Neuronal stem cell (in vitro differentiated cells): ENCODE results near the gene TPM4.

ENCODE experiments used
- DNase-seq: peaks from one replicate; pipeline ENCODE4 v3.0.0-alpha.2; 2013; ENCODE audit warnings: low spot score
- H2AFZ ChIP-seq: one replicate; pipeline ENCODE4 v1.6.1; 2013; ENCODE audit warnings: mild to moderate bottlenecking, low read length, inconsistent platforms
- H2AK5ac ChIP-seq: 2 replicates; pipeline ENCODE4 v1.6.1; 2013; ENCODE audit warnings: low read depth, mild to moderate bottlenecking, inconsistent platforms, low read length, moderate library complexity, mixed read lengths
- H2BK120ac ChIP-seq: 2 replicates; pipeline ENCODE4 v1.6.1; 2013; ENCODE audit warnings: low read depth, mild to moderate bottlenecking, inconsistent platforms, low read length, moderate library complexity, mixed read lengths
- H2BK12ac ChIP-seq: one replicate; pipeline ENCODE4 v1.6.1; 2013; ENCODE audit warnings: low read length, inconsistent platforms
- H2BK15ac ChIP-seq: 2 replicates; pipeline ENCODE4 v1.6.1; 2013; ENCODE audit warnings: mild to moderate bottlenecking, low read length, inconsistent platforms, mixed read lengths
- H2BK5ac ChIP-seq: one replicate; pipeline ENCODE4 v1.6.1; 2013; ENCODE audit warnings: inconsistent platforms, mild to moderate bottlenecking, low read length, moderate library complexity
- H3K14ac ChIP-seq: one replicate; pipeline ENCODE4 v1.6.1; 2013; ENCODE audit warnings: low read length, inconsistent platforms
- H3K18ac ChIP-seq: 2 replicates; pipeline ENCODE4 v1.6.1; 2013; ENCODE audit warnings: low read length, inconsistent platforms
- H3K23ac ChIP-seq: 2 replicates; pipeline ENCODE4 v1.6.1; 2013; ENCODE audit warnings: low read depth, mild to moderate bottlenecking, mixed read lengths, low read length, inconsistent platforms; ENCODE audit not compliant: poor library complexity
- H3K27ac ChIP-seq: replicated peaks from 3 replicates; pipeline ENCODE4 v1.5.1; 2013; ENCODE audit warnings: low read length, inconsistent platforms
- H3K27me3 ChIP-seq, 3 experiments: 2 replicates each; pipeline ENCODE4 v1.6.1; 2013; ENCODE audit warnings: low read length in 3 of 3, mild to moderate bottlenecking in 2 of 3, inconsistent platforms in 1 of 3, low read depth in 1 of 3, mixed read lengths in 1 of 3, moderate library complexity in 1 of 3; ENCODE audit not compliant: control insufficient read depth in 3 of 3, insufficient read depth in 3 of 3
- H3K36me3 ChIP-seq, 2 donors: replicated peaks in 1 of 2; 2 replicates each; pipeline ENCODE4 v1.6.1; 2013; ENCODE audit warnings: low read length in 2 of 2; ENCODE audit not compliant: control insufficient read depth in 2 of 2, insufficient read depth in 2 of 2
- H3K4ac ChIP-seq: 2 replicates; pipeline ENCODE4 v1.6.1; 2013; ENCODE audit warnings: inconsistent platforms, mild to moderate bottlenecking, low read length, moderate library complexity
- H3K4me1 ChIP-seq, 2 donors: 1 replicate in 1 of 2; 2 replicates in 1 of 2; pipeline ENCODE4 v1.6.1; 2013; ENCODE audit warnings: low read length in 2 of 2, low read depth in 1 of 2; ENCODE audit not compliant: control insufficient read depth in 2 of 2, insufficient read depth in 1 of 2
- H3K4me2 ChIP-seq: one replicate; pipeline ENCODE4 v1.6.1; 2013; ENCODE audit warnings: mild to moderate bottlenecking, low read length, inconsistent platforms; ENCODE audit not compliant: insufficient read depth, poor library complexity, severe bottlenecking
- H3K4me3 ChIP-seq, 2 donors: 2 replicates each; pipeline ENCODE4 v1.5.1; 2013; ENCODE audit warnings: low read length in 2 of 2, mild to moderate bottlenecking in 2 of 2, inconsistent platforms in 1 of 2, moderate library complexity in 1 of 2
- H3K79me1 ChIP-seq: one replicate; pipeline ENCODE4 v1.6.1; 2013; ENCODE audit warnings: low read depth, mild to moderate bottlenecking, inconsistent platforms, low read length, moderate library complexity
- H3K9ac ChIP-seq: one replicate; pipeline ENCODE4 v1.6.1; 2013; ENCODE audit warnings: mild to moderate bottlenecking, low read depth, low read length, inconsistent platforms; ENCODE audit not compliant: poor library complexity
- H3K9me3 ChIP-seq, 2 donors: replicated peaks in 1 of 2; 2 replicates each; pipeline versions ENCODE3 to v1.6.1; 2013; ENCODE audit warnings: low read length in 2 of 2, mild to moderate bottlenecking in 2 of 2, inconsistent platforms in 1 of 2, low read depth in 1 of 2, mixed read lengths in 1 of 2, moderate library complexity in 1 of 2; ENCODE audit not compliant: control insufficient read depth in 2 of 2, insufficient read depth in 1 of 2
- H4K8ac ChIP-seq: one replicate; pipeline ENCODE4 v1.6.1; 2013; ENCODE audit warnings: low read depth, mild to moderate bottlenecking, inconsistent platforms, low read length, moderate library complexity
- H4K91ac ChIP-seq: one replicate; pipeline ENCODE4 v1.6.1; 2013; ENCODE audit warnings: low read length, low read depth, mild to moderate bottlenecking, inconsistent platforms; ENCODE audit not compliant: poor library complexity
- WGBS, 2 donors: extraction: QIAGEN DNeasy Blood & Tissue Kit; methylation state at CpG; one replicate each; pipeline ENCODE4 v1.1.7; 2013; ENCODE audit warnings: missing lambda C conversion rate in 2 of 2, mixed read lengths in 1 of 2; ENCODE audit not compliant: insufficient read length in 2 of 2, insufficient replicate concordance in 1 of 2; ENCODE audit errors: extremely low coverage in 2 of 2; 5-methylcytosine and 5-hydroxymethylcytosine counted together

TPM4 gene

GRCh38 chr19:16068696-16069259, 7.5 kb upstream of the TPM4 start:
- H3K9ac ChIP-seq: no peak overlapping the region
- no CpG with 5 or more reads among the region's 10 CpGs for WGBS, 2 donors
- no peak overlapping the region for H3K18ac ChIP-seq
- H3K4me3 ChIP-seq: no peak overlapping the region
- H2BK12ac ChIP-seq: no peak overlapping the region
- no peak overlapping the region for H2AFZ ChIP-seq
- no peak for DNase-seq
- no peak overlapping the region for H3K23ac ChIP-seq
- H3K14ac ChIP-seq: no peak overlapping the region
- peaks cover 0 to 23% of the 10 kb centered on the region in 2 donors for H3K4me1 ChIP-seq
- no peak overlapping the region for H4K91ac ChIP-seq
- H3K27me3 ChIP-seq: no peaks in the 10 kb centered on the region
- no peaks in the 10 kb centered on the region for H3K9me3 ChIP-seq
- H3K27ac ChIP-seq: no peak overlapping the region
- H3K4ac ChIP-seq: no peak overlapping the region
- no peak overlapping the region for H2BK5ac ChIP-seq
- H3K79me1 ChIP-seq: no peaks in the 10 kb centered on the region
- no peak overlapping the region for H2AK5ac ChIP-seq
- no peak overlapping the region for H2BK120ac ChIP-seq
- no peaks in the 10 kb centered on the region for H3K36me3 ChIP-seq
- no peak overlapping the region for H3K4me2 ChIP-seq
- no peak overlapping the region for H2BK15ac ChIP-seq
- no peak overlapping the region for H4K8ac ChIP-seq

GRCh38 chr19:16069813-16070365, 6.4 kb upstream of the TPM4 start:
- H2BK120ac ChIP-seq: no peak overlapping the region
- H3K23ac ChIP-seq: no peak overlapping the region
- H3K9me3 ChIP-seq: no peaks in the 10 kb centered on the region
- no peak overlapping the region for H2AFZ ChIP-seq
- no peaks in the 10 kb centered on the region for H3K27me3 ChIP-seq
- H2BK12ac ChIP-seq: no peak overlapping the region
- WGBS, 2 donors: 100% methylated on average over 1 of the region's 10 CpGs; no CpG with 5 or more reads in 1 of the 2 donors
- no peaks in the 10 kb centered on the region for H3K36me3 ChIP-seq
- H3K4me1 ChIP-seq: peaks cover 0 to 29% of the 10 kb centered on the region in 2 donors
- no peak overlapping the region for H3K14ac ChIP-seq
- no peak overlapping the region for H3K27ac ChIP-seq
- no peak overlapping the region for H3K4ac ChIP-seq
- H2BK15ac ChIP-seq: no peak overlapping the region
- H3K4me3 ChIP-seq: no peak overlapping the region
- DNase-seq: no peak
- no peaks in the 10 kb centered on the region for H3K79me1 ChIP-seq
- peak overlapping the region; percentile 50 for H2AK5ac ChIP-seq
- peak overlapping the region; percentile 50 for H3K9ac ChIP-seq
- no peak overlapping the region for H4K91ac ChIP-seq
- H4K8ac ChIP-seq: no peak overlapping the region
- H3K4me2 ChIP-seq: no peak overlapping the region
- no peak overlapping the region for H2BK5ac ChIP-seq
- H3K18ac ChIP-seq: no peak overlapping the region

GRCh38 chr19:16070366-16070990, 5.8 kb upstream of the TPM4 start:
- Histone ChIP-seq H3K36me3 (no peaks in the 10 kb centered on the region), H2AK5ac (peak overlapping the region; percentile 49), H3K9me3 (no peaks in the 10 kb centered on the region), H3K14ac (no peak overlapping the region), H2BK120ac (no peak overlapping the region), H3K79me1 (no peaks in the 10 kb centered on the region), H2BK15ac (no peak overlapping the region), H3K9ac (no peak overlapping the region), H3K4me1 (peaks cover 0 to 26% of the 10 kb centered on the region in 2 donors), H3K23ac (no peak overlapping the region), H2BK5ac (no peak overlapping the region), H4K8ac (no peak overlapping the region), H3K4me2 (no peak overlapping the region), H3K4me3 (no peak overlapping the region), H2AFZ (no peak overlapping the region), H3K4ac (no peak overlapping the region), H3K18ac (no peak overlapping the region), H2BK12ac (no peak overlapping the region), H3K27me3 (no peaks in the 10 kb centered on the region), H4K91ac (no peak overlapping the region), H3K27ac (no peak overlapping the region)
- DNase-seq: no peak
- WGBS, 2 donors: no CpG with 5 or more reads among the region's 16 CpGs

GRCh38 chr19:16071072-16071691, 5.1 kb upstream of the TPM4 start:
- Histone ChIP-seq H3K79me1 (no peaks in the 10 kb centered on the region), H3K9ac (no peak overlapping the region), H3K27ac (no peak overlapping the region)

More at GRCh38 chr19:16071072-16071691, 5.1 kb upstream of the TPM4 start:
- no peak for DNase-seq
- Histone ChIP-seq H2BK120ac (no peak overlapping the region), H2BK12ac (no peak overlapping the region), H3K18ac (no peak overlapping the region), H3K4me2 (no peak overlapping the region), H3K4me1 (peaks cover 2 to 24% of the 10 kb centered on the region in 2 donors), H3K27me3 (no peaks in the 10 kb centered on the region), H3K4me3 (no peak overlapping the region), H3K23ac (no peak overlapping the region), H4K8ac (no peak overlapping the region), H3K14ac (no peak overlapping the region), H3K9me3 (no peaks in the 10 kb centered on the region), H2AFZ (peak overlapping the region; percentile 51), H2BK5ac (no peak overlapping the region), H3K4ac (no peak overlapping the region), H4K91ac (no peak overlapping the region), H2AK5ac (no peak overlapping the region), H2BK15ac (peak overlapping the region; percentile 39), H3K36me3 (no peaks in the 10 kb centered on the region)
- WGBS, 2 donors: no CpG with 5 or more reads among the region's 9 CpGs
